Neural progenitor cell (in vitro differentiated cells): ENCODE data around the gene IPO4. TPM values are rescaled to one million over a fixed set of nuclear protein-coding genes. Genes with fewer than 3 reads are reported as not detected.

Source experiments
- DNase-seq: peaks from one replicate; pipeline ENCODE4 v3.0.0-alpha.2; 2016; ENCODE audit warnings: low spot score
- H2AFZ ChIP-seq: fragments of 200-600 bp; sonication (generic); replicated peaks from 2 replicates; pipeline ENCODE4 v1.6.1; 2016; ENCODE audit warnings: antibody characterized with exemption
- H3F3A ChIP-seq: fragments of 200-600 bp; sonication (generic); 2 replicates; pipeline ENCODE4 v1.6.1; 2016; ENCODE audit warnings: antibody characterized with exemption, low read depth
- H3K27ac ChIP-seq: fragments of 200-600 bp; sonication (generic); 2 replicates; pipeline ENCODE4 v1.5.1; 2016; ENCODE audit warnings: mild to moderate bottlenecking
- H3K27me3 ChIP-seq: fragments of 200-600 bp; sonication (generic); 2 replicates; pipeline ENCODE4 v1.6.1; 2016; ENCODE audit warnings: mild to moderate bottlenecking, moderate library complexity
- H3K36me3 ChIP-seq: fragments of 200-600 bp; sonication (generic); 2 replicates; pipeline ENCODE4 v1.5.1; 2016
- H3K4me1 ChIP-seq: fragments of 200-600 bp; sonication (generic); 2 replicates; pipeline ENCODE4 v1.6.1; 2016; ENCODE audit warnings: mixed run types
- H3K4me2 ChIP-seq: fragments of 200-600 bp; sonication (generic); 2 replicates; pipeline ENCODE4 v1.6.1; 2016
- H3K4me3 ChIP-seq: fragments of 200-600 bp; sonication (generic); 2 replicates; pipeline ENCODE4 v1.5.1; 2016
- H3K79me2 ChIP-seq: fragments of 200-600 bp; sonication (generic); 2 replicates; pipeline ENCODE4 v1.6.1; 2016; ENCODE audit warnings: low read depth
- H3K9ac ChIP-seq: fragments of 200-600 bp; sonication (generic); 2 replicates; pipeline ENCODE4 v1.6.1; 2016
- H3K9me3 ChIP-seq: fragments of 200-600 bp; sonication (generic); 2 replicates; pipeline ENCODE4 v1.5.1; 2016; ENCODE audit warnings: low read depth
- H4K20me1 ChIP-seq: fragments of 200-600 bp; sonication (generic); 2 replicates; pipeline ENCODE4 v1.6.1; 2016; ENCODE audit warnings: low read depth
- H3K27ac Mint-ChIP-seq: 3 replicates; pipeline ENCODE4 v1.8.0; 2021; ENCODE audit warnings: mixed read lengths
- H3K27me3 Mint-ChIP-seq: 2 replicates; pipeline ENCODE4 v1.8.0; 2022; ENCODE audit warnings: low read depth, mild to moderate bottlenecking, inconsistent platforms, moderate library complexity, mixed read lengths; ENCODE audit not compliant: insufficient read depth
- H3K36me3 Mint-ChIP-seq: 3 replicates; pipeline ENCODE4 v1.8.0; 2021; ENCODE audit warnings: mixed read lengths
- H3K4me1 Mint-ChIP-seq: 3 replicates; pipeline ENCODE4 v1.8.0; 2021; ENCODE audit warnings: mixed read lengths
- H3K4me3 Mint-ChIP-seq: 3 replicates; pipeline ENCODE4 v1.8.0; 2021; ENCODE audit warnings: mild to moderate bottlenecking, moderate library complexity, mixed read lengths
- H3K9me3 Mint-ChIP-seq: 3 replicates; pipeline ENCODE4 v1.8.0; 2020; ENCODE audit warnings: mixed read lengths
- CTCF ChIP-seq: fragments of 200-600 bp; sonication (generic); IDR thresholded peaks from 2 replicates; pipeline ENCODE4 v1.5.1; 2017; ENCODE audit warnings: antibody characterized with exemption, mild to moderate bottlenecking
- EZH2 ChIP-seq: fragments of 200-600 bp; sonication (generic); IDR thresholded peaks from 2 replicates; pipeline ENCODE4 v1.6.1; 2017; ENCODE audit warnings: antibody characterized with exemption, mild to moderate bottlenecking, moderate library complexity
- EZH2phosphoT487 ChIP-seq: fragments of 200-600 bp; sonication (generic); IDR thresholded peaks from 2 replicates; pipeline ENCODE4 v1.6.1; 2017; ENCODE audit warnings: antibody characterized with exemption
- total RNA-seq: library from RNA; depleted of rRNA; stranded (reverse); fragments of >200 nt; gene quantifications from 2 replicates; pipeline ENCODE4 v1.2.3, GENCODE V29; 2015; ENCODE audit warnings: low replicate concordance

IPO4 gene
- total RNA-seq, 1 donor from 2014 or later: 15.9 TPM

- Mint-ChIP-seq H3K9me3 (no peaks in the 10 kb centered on the region), H3K4me1 (peaks cover 23% of the 10 kb centered on the region), H3K4me3 (peak within 1 kb of the TSS; percentile 99), H3K27me3 (no peaks in the 10 kb centered on the region), H3K36me3 (peaks cover 10% of the 10 kb centered on the region), H3K27ac (peak within 1 kb of the TSS; percentile 91)
- H3K27me3 ChIP-seq: no peaks in the 10 kb centered on the region
- H3K36me3 ChIP-seq: no peaks in the 10 kb centered on the region
- no peaks in the 10 kb centered on the region for H3K9me3 ChIP-seq
- DNase-seq: peak; percentile 99
- H3K4me1 ChIP-seq: peaks cover 10% of the 10 kb centered on the region
- TF ChIP-seq EZH2: no peak
- TF ChIP-seq EZH2phosphoT487: no peak
- no peak for TF ChIP-seq CTCF
- peak within 1 kb of the TSS; percentile 88 for H3K9ac ChIP-seq
- peaks cover 15% of the 10 kb centered on the region for H4K20me1 ChIP-seq
- H3K4me2 ChIP-seq: peak within 1 kb of the TSS; percentile 100
- peaks cover 11% of the 10 kb centered on the region for H3F3A ChIP-seq
- H2AFZ ChIP-seq: peak within 1 kb of the TSS; percentile 81
- peak within 1 kb of the TSS; percentile 90 for H3K4me3 ChIP-seq
- H3K79me2 ChIP-seq: peaks cover 33% of the 10 kb centered on the region
- H3K27ac ChIP-seq: peak within 1 kb of the TSS; percentile 61
These were observed 41.4 kb downstream of the IPO4 start, which contains the start of gene RNF31 for GRCh38 chr14:24146978-24147760. Gene RNF31, plus strand, starts transcription at chr14:24147498. Its CDS starts 201 bp downstream, at chr14:24147699.

- peaks cover 16% of the 10 kb centered on the region for H3F3A ChIP-seq
- Mint-ChIP-seq H3K9me3 (no peaks in the 10 kb centered on the region), H3K4me3 (peak within 1 kb of the TSS; percentile 99), H3K27ac (peak within 1 kb of the TSS; percentile 91), H3K36me3 (peaks cover 7% of the 10 kb centered on the region), H3K4me1 (peaks cover 28% of the 10 kb centered on the region), H3K27me3 (peaks cover 5% of the 10 kb centered on the region)
- peak within 1 kb of the TSS; percentile 88 for H3K9ac ChIP-seq
- no peak for TF ChIP-seq CTCF
- no peak for TF ChIP-seq EZH2
- no peak for TF ChIP-seq EZH2phosphoT487
- peak; percentile 99 for DNase-seq
- peaks cover 15% of the 10 kb centered on the region for H4K20me1 ChIP-seq
- no peaks in the 10 kb centered on the region for H3K27me3 ChIP-seq
- no peaks in the 10 kb centered on the region for H3K9me3 ChIP-seq
- H3K79me2 ChIP-seq: peaks cover 33% of the 10 kb centered on the region
- H2AFZ ChIP-seq: peak within 1 kb of the TSS; percentile 81
- H3K36me3 ChIP-seq: no peaks in the 10 kb centered on the region
- peak within 1 kb of the TSS; percentile 90 for H3K4me3 ChIP-seq
- H3K4me2 ChIP-seq: peak within 1 kb of the TSS; percentile 100
- H3K4me1 ChIP-seq: peaks cover 10% of the 10 kb centered on the region
- H3K27ac ChIP-seq: peak within 1 kb of the TSS; percentile 61
These were observed 42.1 kb downstream of the IPO4 start, which contains the start of gene PSME2 for GRCh38 chr14:24146453-24146977. Gene PSME2, minus strand, starts transcription at chr14:24146610. Its CDS starts 29 bp downstream, at chr14:24146581.

DNA sequence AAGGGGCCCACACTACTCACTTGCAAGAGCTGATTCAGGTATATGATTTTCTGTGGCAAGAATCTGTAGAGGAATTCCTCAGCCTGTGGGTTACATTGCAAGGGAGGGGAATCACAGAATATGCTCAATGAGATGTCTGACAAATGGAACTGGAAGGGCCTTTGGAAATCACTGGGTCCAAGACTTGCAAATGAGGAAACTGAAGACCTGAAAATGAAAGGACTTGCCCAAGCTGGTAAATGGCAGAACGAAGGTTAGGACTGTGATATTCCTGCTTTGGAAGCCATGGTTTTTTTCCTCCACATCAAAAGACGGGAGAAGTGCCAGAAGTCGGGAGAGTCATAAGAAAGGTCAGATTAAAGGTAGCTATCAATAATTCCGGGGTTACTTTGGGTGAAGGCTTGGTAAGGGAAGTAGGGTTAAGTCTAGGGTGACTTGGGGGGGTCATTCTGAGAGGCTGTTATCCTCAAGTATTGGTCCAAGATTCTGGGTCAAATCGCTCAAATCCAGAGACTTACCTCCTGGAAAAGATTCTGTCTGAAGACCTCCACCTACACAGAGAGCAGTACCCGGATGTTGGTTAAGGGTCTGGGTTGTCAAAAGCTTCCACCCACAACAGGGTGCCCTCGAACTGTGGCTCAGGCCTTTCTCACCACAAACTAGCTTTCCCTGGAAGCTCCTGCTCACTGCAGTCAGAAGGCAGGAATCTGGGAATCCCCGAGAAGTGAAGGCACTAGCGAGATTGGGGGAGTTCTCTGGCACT, 42.7 kb downstream of the IPO4 start:
- Histone ChIP-seq H4K20me1 (peaks cover 15% of the 10 kb centered on the region), H3K4me1 (peaks cover 10% of the 10 kb centered on the region), H3K9me3 (no peaks in the 10 kb centered on the region), H3K36me3 (no peaks in the 10 kb centered on the region), H3F3A (peaks cover 22% of the 10 kb centered on the region), H3K79me2 (peaks cover 34% of the 10 kb centered on the region), H3K27me3 (no peaks in the 10 kb centered on the region), H3K9ac (peak overlapping the region; percentile 16), H2AFZ (no peak overlapping the region), H3K4me3 (peak overlapping the region; percentile 90), H3K4me2 (peak overlapping the region; percentile 100), H3K27ac (no peak overlapping the region)
- Mint-ChIP-seq H3K27ac (peak overlapping the region; percentile 63), H3K36me3 (peaks cover 7% of the 10 kb centered on the region), H3K9me3 (no peaks in the 10 kb centered on the region), H3K4me1 (peaks cover 28% of the 10 kb centered on the region), H3K4me3 (peak overlapping the region; percentile 99), H3K27me3 (peaks cover 6% of the 10 kb centered on the region)
- TF ChIP-seq CTCF (no peak), EZH2 (no peak), EZH2phosphoT487 (no peak)
- no peak for DNase-seq
